ENCODE results near the gene GYPC.

Gene GYPC

GRCh38 chr2:126723281-126723815 lies 67.4 kb downstream of the GYPC start:
- H3K27ac ChIP-seq (ENCODE audit: low read depth, low read length, poor library complexity, severe bottlenecking) = no peak overlapping the region
- no peaks in the 10 kb centered on the region for H3K79me2 ChIP-seq (ENCODE audit: insufficient read depth, low read length)
- no peak for TF ChIP-seq EZH2 (IDR thresholded peaks at IDR 0.05; ENCODE audit: borderline replicate concordance, low read length)
- TF ChIP-seq, protein P1, sequence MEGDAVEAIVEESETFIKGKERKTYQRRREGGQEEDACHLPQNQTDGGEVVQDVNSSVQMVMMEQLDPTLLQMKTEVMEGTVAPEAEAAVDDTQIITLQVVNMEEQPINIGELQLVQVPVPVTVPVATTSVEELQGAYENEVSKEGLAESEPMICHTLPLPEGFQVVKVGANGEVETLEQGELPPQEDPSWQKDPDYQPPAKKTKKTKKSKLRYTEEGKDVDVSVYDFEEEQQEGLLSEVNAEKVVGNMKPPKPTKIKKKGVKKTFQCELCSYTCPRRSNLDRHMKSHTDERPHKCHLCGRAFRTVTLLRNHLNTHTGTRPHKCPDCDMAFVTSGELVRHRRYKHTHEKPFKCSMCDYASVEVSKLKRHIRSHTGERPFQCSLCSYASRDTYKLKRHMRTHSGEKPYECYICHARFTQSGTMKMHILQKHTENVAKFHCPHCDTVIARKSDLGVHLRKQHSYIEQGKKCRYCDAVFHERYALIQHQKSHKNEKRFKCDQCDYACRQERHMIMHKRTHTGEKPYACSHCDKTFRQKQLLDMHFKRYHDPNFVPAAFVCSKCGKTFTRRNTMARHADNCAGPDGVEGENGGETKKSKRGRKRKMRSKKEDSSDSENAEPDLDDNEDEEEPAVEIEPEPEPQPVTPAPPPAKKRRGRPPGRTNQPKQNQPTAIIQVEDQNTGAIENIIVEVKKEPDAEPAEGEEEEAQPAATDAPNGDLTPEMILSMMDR (IDR thresholded peaks at IDR 0.05; ENCODE audit: low read length) = no peak
- H3K36me3 ChIP-seq (ENCODE audit: insufficient read depth, low read length) = no peaks in the 10 kb centered on the region
- no peak overlapping the region for H3K4me2 ChIP-seq (ENCODE audit: low read length)
- no peaks in the 10 kb centered on the region for H3K4me1 ChIP-seq (ENCODE audit: insufficient read depth, low read length, severe bottlenecking)
- H3K9me2 ChIP-seq (ENCODE audit: low read depth, low read length) = no peaks in the 10 kb centered on the region
- H4K20me1 ChIP-seq (ENCODE audit: insufficient read depth, low read length) = no peaks in the 10 kb centered on the region
- H3K4me3 ChIP-seq (ENCODE audit: low read depth, low read length, poor library complexity, severe bottlenecking) = no peak overlapping the region
- no peaks in the 10 kb centered on the region for H3K9me3 ChIP-seq (ENCODE audit: low read length)
- no peaks in the 10 kb centered on the region for H3K27me3 ChIP-seq (ENCODE audit: insufficient read depth, low read length)
- no peak overlapping the region for H3K9ac ChIP-seq (ENCODE audit: low read length)
- H2AFZ ChIP-seq (ENCODE audit: low read length) = no peak overlapping the region
- no peaks in the 10 kb centered on the region for H3F3A ChIP-seq (ENCODE audit: insufficient read depth, low read length)

- Histone ChIP-seq H3F3A (ENCODE audit: insufficient read depth, low read length) (no peaks in the 10 kb centered on the region), H3K9me3 (ENCODE audit: low read length) (no peaks in the 10 kb centered on the region), H2AFZ (ENCODE audit: low read length) (no peak overlapping the region), H4K20me1 (ENCODE audit: insufficient read depth, low read length) (no peaks in the 10 kb centered on the region), H3K4me1 (ENCODE audit: insufficient read depth, low read length, severe bottlenecking) (no peaks in the 10 kb centered on the region), H3K4me3 (ENCODE audit: low read depth, low read length, poor library complexity, severe bottlenecking) (no peak overlapping the region), H3K9ac (ENCODE audit: low read length) (no peak overlapping the region), H3K36me3 (ENCODE audit: insufficient read depth, low read length) (no peaks in the 10 kb centered on the region), H3K27me3 (ENCODE audit: insufficient read depth, low read length) (no peaks in the 10 kb centered on the region), H3K9me2 (ENCODE audit: low read depth, low read length) (no peaks in the 10 kb centered on the region), H3K27ac (ENCODE audit: low read depth, low read length, poor library complexity, severe bottlenecking) (no peak overlapping the region), H3K79me2 (ENCODE audit: insufficient read depth, low read length) (no peaks in the 10 kb centered on the region), H3K4me2 (ENCODE audit: low read length) (no peak overlapping the region)
- no peak for TF ChIP-seq EZH2 (IDR thresholded peaks at IDR 0.05; ENCODE audit: borderline replicate concordance, low read length)
- TF ChIP-seq, protein P1 (IDR thresholded peaks at IDR 0.05; ENCODE audit: low read length) = no peak
Measured at GRCh38 chr2:126725580-126725979, 69.6 kb downstream of the GYPC start.

GRCh38 chr2:126729896-126730295 lies 73.9 kb downstream of the GYPC start:
- H3K27me3 ChIP-seq (ENCODE audit: insufficient read depth, low read length) = no peaks in the 10 kb centered on the region
- H3F3A ChIP-seq (ENCODE audit: insufficient read depth, low read length) = no peaks in the 10 kb centered on the region
- H3K36me3 ChIP-seq (ENCODE audit: insufficient read depth, low read length) = no peaks in the 10 kb centered on the region
- TF ChIP-seq, protein P1 (IDR thresholded peaks at IDR 0.05; ENCODE audit: low read length) = no peak
- TF ChIP-seq EZH2 (IDR thresholded peaks at IDR 0.05; ENCODE audit: borderline replicate concordance, low read length) = no peak
- H3K4me3 ChIP-seq (ENCODE audit: low read depth, low read length, poor library complexity, severe bottlenecking) = no peak overlapping the region
- no peak overlapping the region for H3K9ac ChIP-seq (ENCODE audit: low read length)
- no peak overlapping the region for H2AFZ ChIP-seq (ENCODE audit: low read length)
- no peak overlapping the region for H3K27ac ChIP-seq (ENCODE audit: low read depth, low read length, poor library complexity, severe bottlenecking)
- no peaks in the 10 kb centered on the region for H3K4me1 ChIP-seq (ENCODE audit: insufficient read depth, low read length, severe bottlenecking)
- no peak overlapping the region for H3K4me2 ChIP-seq (ENCODE audit: low read length)
- H3K9me2 ChIP-seq (ENCODE audit: low read depth, low read length) = no peaks in the 10 kb centered on the region
- H4K20me1 ChIP-seq (ENCODE audit: insufficient read depth, low read length) = no peaks in the 10 kb centered on the region
- H3K9me3 ChIP-seq (ENCODE audit: low read length) = no peaks in the 10 kb centered on the region
- no peaks in the 10 kb centered on the region for H3K79me2 ChIP-seq (ENCODE audit: insufficient read depth, low read length)
